MM.1S (cell line): ENCODE results near the gene ARMS2.

Experiments used
- DNase-seq: peaks from one replicate; pipeline ENCODE4 v3.0.0-alpha.2; 2015
- H2AFZ ChIP-seq: fragments of 300-600 bp; sonication (generic); 2 replicates; pipeline ENCODE4 v1.6.0; 2016; ENCODE audit warnings: antibody characterized with exemption, low read length
- H3F3A ChIP-seq: fragments of 300-600 bp; sonication (generic); 2 replicates; pipeline ENCODE4 v1.6.1; 2016; ENCODE audit warnings: mild to moderate bottlenecking, antibody characterized with exemption, low read length, moderate library complexity, mixed read lengths; ENCODE audit not compliant: insufficient read depth
- H3K27ac ChIP-seq: fragments of 300-600 bp; sonication (generic); 2 replicates; pipeline ENCODE4 v1.5.1; 2016; ENCODE audit warnings: mild to moderate bottlenecking, low read length
- H3K27me3 ChIP-seq: fragments of 300-600 bp; sonication (generic); replicated peaks from 2 replicates; pipeline ENCODE4 v1.6.0; 2016; ENCODE audit warnings: low read length; ENCODE audit not compliant: insufficient read depth
- H3K36me3 ChIP-seq: fragments of 300-600 bp; sonication (generic); replicated peaks from 2 replicates; pipeline ENCODE4 v1.6.1; 2016; ENCODE audit warnings: mild to moderate bottlenecking, low read length, mixed read lengths; ENCODE audit not compliant: insufficient read depth
- H3K4me1 ChIP-seq: fragments of 300-600 bp; sonication (generic); 2 replicates; pipeline ENCODE4 v1.6.1; 2016; ENCODE audit warnings: low read length, mixed read lengths
- H3K4me2 ChIP-seq: fragments of 300-600 bp; sonication (generic); 2 replicates; pipeline ENCODE4 v1.6.0; 2016; ENCODE audit warnings: low read depth, low read length
- H3K4me3 ChIP-seq: fragments of 300-600 bp; sonication (generic); 2 replicates; pipeline ENCODE4 v1.5.1; 2016; ENCODE audit warnings: low read length, mixed read lengths
- H3K79me2 ChIP-seq: fragments of 300-600 bp; sonication (generic); 2 replicates; pipeline ENCODE4 v1.6.1; 2016; ENCODE audit warnings: mixed run types, low read length, mixed read lengths
- H3K9ac ChIP-seq: fragments of 300-600 bp; sonication (generic); 2 replicates; pipeline ENCODE4 v1.6.1; 2016; ENCODE audit warnings: low read length, mixed read lengths
- H3K9me2 ChIP-seq: fragments of 300-600 bp; sonication (generic); replicated peaks from 2 replicates; pipeline ENCODE4 v1.6.1; 2016; ENCODE audit warnings: mild to moderate bottlenecking, low read length, mixed read lengths; ENCODE audit not compliant: insufficient read depth
- H3K9me3 ChIP-seq: fragments of 300-600 bp; sonication (generic); replicated peaks from 2 replicates; pipeline ENCODE4 v1.6.1; 2016; ENCODE audit warnings: mild to moderate bottlenecking, low read length, mixed read lengths; ENCODE audit not compliant: insufficient read depth
- H4K20me1 ChIP-seq: fragments of 300-600 bp; sonication (generic); 2 replicates; pipeline ENCODE4 v1.6.1; 2016; ENCODE audit warnings: mild to moderate bottlenecking, low read length, moderate library complexity, mixed read lengths; ENCODE audit not compliant: insufficient read depth
- CTCF ChIP-seq: fragments of 300-600 bp; sonication (generic); IDR thresholded peaks from 2 replicates; pipeline ENCODE4 v1.5.1; 2016; ENCODE audit warnings: antibody characterized with exemption, low read length, mixed read lengths
- EZH2 ChIP-seq: fragments of 300-600 bp; sonication (generic); optimal IDR thresholded peaks from 2 replicates; pipeline ENCODE3; 2017; ENCODE audit warnings: low read depth, mild to moderate bottlenecking, antibody characterized with exemption, low read length, mixed read lengths
- EZH2phosphoT487 ChIP-seq: fragments of 300-600 bp; sonication (generic); IDR thresholded peaks from 2 replicates; pipeline ENCODE4 v1.6.1; 2018; ENCODE audit warnings: antibody characterized with exemption, low read length

ARMS2 gene

GRCh38 chr10:122487174-122487765 is 32.8 kb downstream of the ARMS2 start:
- no peaks in the 10 kb centered on the region for H3F3A ChIP-seq
- no peaks in the 10 kb centered on the region for H3K79me2 ChIP-seq
- H2AFZ ChIP-seq, result no peak overlapping the region
- H3K36me3 ChIP-seq, result no peaks in the 10 kb centered on the region
- H3K9ac ChIP-seq, result no peak overlapping the region
- H3K9me3 ChIP-seq, result no peaks in the 10 kb centered on the region
- H3K4me2 ChIP-seq, result no peak overlapping the region
- H3K9me2 ChIP-seq, result no peaks in the 10 kb centered on the region
- H3K4me1 ChIP-seq, result no peaks in the 10 kb centered on the region
- TF ChIP-seq EZH2phosphoT487, result no peak
- no peak for TF ChIP-seq EZH2
- no peak for TF ChIP-seq CTCF
- peaks cover 13% of the 10 kb centered on the region for H3K27me3 ChIP-seq
- H4K20me1 ChIP-seq, result no peaks in the 10 kb centered on the region
- no peak overlapping the region for H3K4me3 ChIP-seq
- no peak overlapping the region for H3K27ac ChIP-seq
- no peak for DNase-seq

- Histone ChIP-seq H4K20me1 (no peaks in the 10 kb centered on the region), H3K4me3 (no peak overlapping the region), H3K9ac (no peak overlapping the region), H2AFZ (no peak overlapping the region), H3K36me3 (no peaks in the 10 kb centered on the region), H3K9me2 (no peaks in the 10 kb centered on the region), H3K4me1 (no peaks in the 10 kb centered on the region), H3F3A (no peaks in the 10 kb centered on the region), H3K27ac (no peak overlapping the region), H3K79me2 (no peaks in the 10 kb centered on the region), H3K27me3 (peaks cover 13% of the 10 kb centered on the region), H3K4me2 (no peak overlapping the region), H3K9me3 (no peaks in the 10 kb centered on the region)
- DNase-seq, result no peak
- TF ChIP-seq EZH2 (no peak), CTCF (no peak), EZH2phosphoT487 (no peak)
Measured at GRCh38 chr10:122490268-122490667, 35.8 kb downstream of the ARMS2 start.

- Histone ChIP-seq H3F3A (no peaks in the 10 kb centered on the region), H3K4me1 (no peaks in the 10 kb centered on the region), H3K9ac (no peak overlapping the region), H3K27ac (no peak overlapping the region), H3K27me3 (peaks cover 13% of the 10 kb centered on the region), H3K4me3 (no peak overlapping the region), H3K79me2 (no peaks in the 10 kb centered on the region), H4K20me1 (no peaks in the 10 kb centered on the region), H3K4me2 (no peak overlapping the region), H3K36me3 (no peaks in the 10 kb centered on the region), H3K9me2 (no peaks in the 10 kb centered on the region), H3K9me3 (no peaks in the 10 kb centered on the region), H2AFZ (no peak overlapping the region)
- TF ChIP-seq EZH2 (no peak), EZH2phosphoT487 (no peak), CTCF (no peak)
- DNase-seq, result no peak
Measured at GRCh38 chr10:122490786-122491680, 36.6 kb downstream of the ARMS2 start.
